Esophagus squamous epithelium (tissue), 4 donors: ENCODE measurements around the gene IFRD1.

Source experiments
- POLR2A ChIP-seq, 4 donors: fragments of 450-650 bp; IDR thresholded peaks; one replicate each; pipeline ENCODE4 v1.6.1; 2017; ENCODE audit warnings: antibody characterized with exemption in 4 of 4, mild to moderate bottlenecking in 4 of 4, moderate library complexity in 3 of 4
- TF ChIP-seq, protein P1 (sequence below), 6 experiments: fragments of 450-650 bp in 4 of 6; fragments of 200-600 bp in 2 of 6; sonication (generic) in 2 of 6; IDR thresholded peaks; one replicate each; pipeline ENCODE4 v1.5.1; 2016 to 2019; ENCODE audit warnings: antibody characterized with exemption in 6 of 6, mild to moderate bottlenecking in 4 of 6, moderate library complexity in 4 of 6

DNA sequence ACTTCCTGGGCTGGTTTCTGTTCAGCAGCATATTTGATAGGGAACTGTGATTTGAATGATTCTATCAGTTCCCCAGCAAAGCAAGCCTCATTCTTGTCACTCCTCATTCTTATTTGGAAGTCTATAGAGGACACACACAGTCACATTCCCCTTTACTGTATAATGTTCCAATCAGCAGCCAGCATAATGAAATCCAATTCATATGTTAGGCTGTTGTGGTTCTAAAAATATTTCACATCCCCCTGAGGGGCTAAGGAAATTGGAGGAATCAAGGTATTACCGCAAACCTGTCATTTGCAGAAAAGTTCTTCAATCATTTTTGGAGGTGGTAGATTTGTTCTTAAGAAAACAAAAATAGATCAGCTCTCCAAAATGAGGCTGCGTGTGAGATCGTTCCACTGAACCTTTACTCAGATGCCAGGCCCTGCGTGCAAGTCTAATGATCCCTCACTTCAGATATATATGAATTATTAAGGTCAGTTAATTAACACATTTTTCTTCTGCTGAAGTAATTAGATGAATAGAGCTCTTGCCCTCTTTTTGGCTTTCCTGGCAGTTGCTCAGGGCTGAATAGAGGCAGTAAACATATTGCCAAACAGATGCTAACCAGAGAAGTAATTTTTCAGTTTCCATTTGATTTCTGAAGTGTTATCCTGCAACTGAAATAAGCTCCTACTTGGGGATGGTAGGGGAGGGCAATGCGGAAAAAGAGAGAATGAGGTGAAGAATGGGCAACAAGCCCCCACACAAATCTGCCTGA, 62.4 kb downstream of the IFRD1 start:
- TF ChIP-seq, protein P1, sequence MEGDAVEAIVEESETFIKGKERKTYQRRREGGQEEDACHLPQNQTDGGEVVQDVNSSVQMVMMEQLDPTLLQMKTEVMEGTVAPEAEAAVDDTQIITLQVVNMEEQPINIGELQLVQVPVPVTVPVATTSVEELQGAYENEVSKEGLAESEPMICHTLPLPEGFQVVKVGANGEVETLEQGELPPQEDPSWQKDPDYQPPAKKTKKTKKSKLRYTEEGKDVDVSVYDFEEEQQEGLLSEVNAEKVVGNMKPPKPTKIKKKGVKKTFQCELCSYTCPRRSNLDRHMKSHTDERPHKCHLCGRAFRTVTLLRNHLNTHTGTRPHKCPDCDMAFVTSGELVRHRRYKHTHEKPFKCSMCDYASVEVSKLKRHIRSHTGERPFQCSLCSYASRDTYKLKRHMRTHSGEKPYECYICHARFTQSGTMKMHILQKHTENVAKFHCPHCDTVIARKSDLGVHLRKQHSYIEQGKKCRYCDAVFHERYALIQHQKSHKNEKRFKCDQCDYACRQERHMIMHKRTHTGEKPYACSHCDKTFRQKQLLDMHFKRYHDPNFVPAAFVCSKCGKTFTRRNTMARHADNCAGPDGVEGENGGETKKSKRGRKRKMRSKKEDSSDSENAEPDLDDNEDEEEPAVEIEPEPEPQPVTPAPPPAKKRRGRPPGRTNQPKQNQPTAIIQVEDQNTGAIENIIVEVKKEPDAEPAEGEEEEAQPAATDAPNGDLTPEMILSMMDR (IDR thresholded peaks at IDR 0.05), result no peak
- TF ChIP-seq POLR2A (IDR thresholded peaks at IDR 0.05), result no peak
